Measurements from ENCODE around the gene TMEM232.

The TMEM232 gene

GRCh38 chr5:110409571-110409970 lies 316.9 kb downstream of the TMEM232 start:
- DNase-seq (ENCODE audit: low read depth in 1 of 2, low spot score in 1 of 2), result no peak

- DNase-seq (ENCODE audit: low read depth in 1 of 2, low spot score in 1 of 2), result no peak
Measured at GRCh38 chr5:110402562-110402961, 323.9 kb downstream of the TMEM232 start.

GRCh38 chr5:110401881-110402280 lies 324.6 kb downstream of the TMEM232 start:
- no peak for DNase-seq (ENCODE audit: low read depth in 1 of 2, low spot score in 1 of 2)

GRCh38 chr5:110398951-110399350 lies 327.5 kb downstream of the TMEM232 start:
- no peak for DNase-seq (ENCODE audit: low read depth in 1 of 2, low spot score in 1 of 2)

GRCh38 chr5:110397281-110397680 lies 329.2 kb downstream of the TMEM232 start:
- no peak for DNase-seq (ENCODE audit: low read depth in 1 of 2, low spot score in 1 of 2)

- DNase-seq (ENCODE audit: low read depth in 1 of 2, low spot score in 1 of 2), result no peak
Measured at GRCh38 chr5:110386782-110387181, 339.7 kb downstream of the TMEM232 start.

- DNase-seq (ENCODE audit: low read depth in 1 of 2, low spot score in 1 of 2), result no peak
Measured at GRCh38 chr5:110383231-110383630, 343.2 kb downstream of the TMEM232 start.

GRCh38 chr5:110377943-110378342 lies 348.5 kb downstream of the TMEM232 start:
- DNase-seq (ENCODE audit: low read depth in 1 of 2, low spot score in 1 of 2), result no peak

- DNase-seq (ENCODE audit: low read depth in 1 of 2, low spot score in 1 of 2), result no peak
Measured at GRCh38 chr5:110377361-110377760, 349.1 kb downstream of the TMEM232 start.

GRCh38 chr5:110376281-110376951 lies 350.1 kb downstream of the TMEM232 start:
- no peak for DNase-seq (ENCODE audit: low read depth in 1 of 2, low spot score in 1 of 2)

- DNase-seq (ENCODE audit: low read depth in 1 of 2, low spot score in 1 of 2), result no peak
Measured at GRCh38 chr5:110371725-110372041, 354.8 kb downstream of the TMEM232 start.

- no peak for DNase-seq (ENCODE audit: low read depth in 1 of 2, low spot score in 1 of 2)
Measured at GRCh38 chr5:110371011-110371724, 355.3 kb downstream of the TMEM232 start.
